AG04449 (cell line): ENCODE measurements around the gene JAZF1.

Experiments
- CTCF ChIA-PET: fragments of 350-600 bp; formaldehyde crosslinking; extraction: SDS; loops from one replicate; lab custom pipeline; 2021; ENCODE audit warnings: antibody characterized with exemption; lab: Yijun Ruan, JAX
- POLR2A ChIA-PET: fragments of 400-600, 350-600 bp; formaldehyde crosslinking; extraction: SDS; loops from one replicate; lab custom pipeline; 2020; ENCODE audit warnings: antibody characterized with exemption, inconsistent platforms; lab: Yijun Ruan, JAX
- DNase-seq: peaks from one replicate; pipeline ENCODE4 v3.0.0-alpha.2; 2010; ENCODE audit warnings: low read depth, low spot score
- H3K4me3 ChIP-seq: 2 replicates; pipeline ENCODE4 v1.5.1; 2011; ENCODE audit warnings: low read depth, mild to moderate bottlenecking, control low read depth, low read length
- CTCF ChIP-seq: IDR thresholded peaks from one replicate; pipeline ENCODE4 v1.5.1; 2011; ENCODE audit warnings: mild to moderate bottlenecking, moderate library complexity, low read length, control low read depth, inconsistent platforms; ENCODE audit not compliant: insufficient read depth; ENCODE audit errors: missing control alignments

Gene JAZF1

DNA sequence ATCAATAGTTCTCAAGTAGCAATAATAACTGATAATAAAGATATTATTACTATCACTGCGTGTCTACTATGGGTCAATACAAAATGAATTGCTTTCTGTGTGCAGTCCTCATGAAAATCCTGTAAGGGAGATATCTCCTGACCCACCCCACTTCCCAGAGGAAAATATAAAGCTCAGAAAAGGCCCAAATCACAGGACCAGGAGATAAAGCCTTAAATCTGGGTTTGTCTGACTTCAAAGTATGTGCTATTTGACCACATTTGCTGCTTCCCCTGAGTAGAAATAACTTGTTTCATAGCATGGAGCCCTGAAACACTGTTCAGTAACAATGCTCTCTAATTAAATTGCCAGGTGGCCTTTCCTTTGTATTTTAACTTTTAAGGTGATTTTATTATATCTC is 174.1 kb downstream of the JAZF1 start:
- POLR2A ChIA-PET: no interaction called here
- no peak for TF ChIP-seq CTCF
- DNase-seq: no peak
- CTCF ChIA-PET: interaction anchor here (1.0 to 1.1 kb wide), 3 partner anchors 13 to 16 kb away, joined by 3 to 4 read pairs (median 3); no protein-coding TSS in a partner anchor
- H3K4me3 ChIP-seq: no peak overlapping the region

DNA sequence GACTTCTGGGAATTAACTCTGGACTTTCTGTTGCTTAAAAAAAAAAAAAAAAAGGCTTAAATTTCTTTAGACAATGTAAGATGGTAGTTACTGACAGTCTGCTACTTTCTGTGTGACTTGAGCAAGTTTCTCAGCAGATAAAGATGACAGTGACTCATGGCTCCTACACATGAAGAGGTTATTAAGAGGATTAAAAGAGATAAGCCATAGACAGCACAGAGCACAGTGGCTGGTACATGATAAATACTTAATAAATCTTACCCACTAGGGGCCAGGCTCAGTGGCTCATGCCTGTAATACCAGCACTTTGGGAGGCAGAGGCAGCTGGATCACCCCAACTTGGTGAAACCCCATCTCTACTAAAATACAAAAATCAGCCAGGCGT is 174.8 kb downstream of the JAZF1 start:
- ChIA-PET POLR2A (no interaction called here), CTCF (interaction anchor here (1.0 to 1.4 kb wide), 4 partner anchors 14 to 90 kb away, joined by 3 to 4 read pairs (median 4); no protein-coding TSS in a partner anchor)
- no peak for DNase-seq
- H3K4me3 ChIP-seq: no peak overlapping the region
- no peak for TF ChIP-seq CTCF

DNA sequence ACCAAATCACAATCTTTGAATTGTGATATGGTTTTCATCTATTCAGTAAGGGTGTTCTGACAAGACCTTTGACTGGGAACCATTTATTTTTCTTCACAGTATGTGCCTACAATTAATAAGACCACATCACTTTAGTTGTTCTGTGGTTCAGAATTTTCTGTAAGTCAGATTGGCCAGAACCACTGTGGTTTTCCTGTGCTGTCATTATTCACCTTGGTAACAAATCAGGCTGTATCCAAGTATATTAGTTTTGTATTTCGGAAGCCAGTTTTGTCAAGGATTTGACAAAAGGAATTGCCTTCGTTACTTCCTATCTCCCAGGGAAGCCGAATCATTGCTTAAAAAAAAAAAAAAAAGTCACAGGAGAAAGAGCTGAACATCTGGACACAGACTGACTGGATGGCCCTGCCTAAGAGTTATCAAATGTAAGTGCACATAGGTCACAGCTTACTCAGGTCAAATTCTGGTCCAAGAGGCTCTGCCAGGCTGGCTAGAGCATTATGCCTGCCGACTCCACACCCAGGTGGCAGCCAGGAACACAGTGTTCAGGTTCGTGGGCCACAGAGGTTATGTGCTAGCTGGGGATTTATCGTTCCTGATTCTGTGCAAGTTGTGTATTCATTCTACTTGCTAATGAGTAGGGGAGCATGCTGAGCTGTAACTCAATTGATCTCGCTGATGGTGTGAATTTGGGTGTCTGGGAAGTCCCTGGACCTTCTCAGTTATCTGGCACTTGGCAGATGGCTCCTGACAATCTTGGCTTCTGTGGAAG is 175.3 kb downstream of the JAZF1 start:
- no peak overlapping the region for H3K4me3 ChIP-seq
- no peak for TF ChIP-seq CTCF
- no peak for DNase-seq
- ChIA-PET CTCF (interaction anchor here (1.4 kb wide), 1 partner anchor 91 kb away, joined by 4 read pairs; no protein-coding TSS in a partner anchor), POLR2A (no interaction called here)

DNA sequence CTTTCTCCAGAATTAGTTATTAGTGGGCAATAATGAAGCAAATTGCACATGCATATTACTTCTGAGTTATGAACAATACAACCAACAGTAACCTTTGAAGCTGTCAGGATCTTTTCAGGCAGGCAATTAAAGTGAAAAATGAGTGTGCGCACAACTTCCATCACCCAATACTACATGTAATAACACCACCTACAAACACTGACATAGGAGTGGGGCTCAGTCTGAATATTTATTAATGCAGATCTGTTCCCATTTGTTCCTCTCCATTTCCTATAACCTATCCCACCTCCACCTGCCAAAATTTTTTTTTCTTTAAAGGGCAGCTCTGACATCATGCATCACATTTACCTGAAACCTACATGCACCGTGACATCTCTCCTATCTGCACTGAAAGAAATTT is 177.2 kb downstream of the JAZF1 start:
- TF ChIP-seq CTCF: no peak
- CTCF ChIA-PET: interaction anchor here (1.4 kb wide), 1 partner anchor 17 kb away, joined by 5 read pairs; no protein-coding TSS in a partner anchor
- POLR2A ChIA-PET: no interaction called here
- no peak for DNase-seq
- no peak overlapping the region for H3K4me3 ChIP-seq

GRCh38 chr7:28002638-28003037 is 178.0 kb downstream of the JAZF1 start:
- DNase-seq: no peak
- CTCF ChIA-PET: interaction anchor here (1.4 kb wide), 1 partner anchor 17 kb away, joined by 5 read pairs; no protein-coding TSS in a partner anchor
- H3K4me3 ChIP-seq: no peak overlapping the region
- no peak for TF ChIP-seq CTCF
- POLR2A ChIA-PET: no interaction called here

DNA sequence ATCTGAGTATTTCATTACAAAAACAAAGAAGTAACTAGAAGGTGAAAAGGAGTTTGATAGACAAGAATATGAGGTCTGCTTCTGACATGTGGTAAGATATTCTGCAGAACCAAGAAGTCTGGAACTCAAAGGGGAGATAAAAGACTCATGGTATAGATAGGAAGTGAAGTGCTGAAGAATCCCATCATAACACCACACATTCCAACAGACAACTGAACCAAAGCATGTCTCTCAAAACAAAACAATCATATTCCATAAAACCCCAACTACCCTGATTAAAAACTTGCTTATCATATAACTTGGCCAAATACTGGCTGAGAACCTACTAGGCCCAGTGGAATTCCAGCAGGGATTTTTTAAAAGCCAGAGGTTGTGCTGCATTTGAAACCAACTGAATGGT is 178.7 kb downstream of the JAZF1 start:
- no peak for DNase-seq
- POLR2A ChIA-PET: no interaction called here
- no peak overlapping the region for H3K4me3 ChIP-seq
- CTCF ChIA-PET: no interaction called here
- TF ChIP-seq CTCF: no peak
